ENCODE results near the gene PDLIM1.
A peak's percentile ranks its signal among the peaks of the same experiment; 100 is the strongest.

The PDLIM1 gene

GRCh38 chr10:95266674-95267095 lies 24.1 kb downstream of the PDLIM1 start:
- DNase-seq (ENCODE audit: low read depth), result peak; percentile 89
- TF ChIP-seq CTCF (conservative IDR thresholded peaks at IDR 0.05; ENCODE audit: low read depth, low read length), result no peak
- no peak overlapping the region for H3K4me3 ChIP-seq (ENCODE audit: low read length)

- no peak for DNase-seq (ENCODE audit: low read depth)
- TF ChIP-seq CTCF (conservative IDR thresholded peaks at IDR 0.05; ENCODE audit: low read depth, low read length), result no peak
- no peak overlapping the region for H3K4me3 ChIP-seq (ENCODE audit: low read length)
Observed at GRCh38 chr10:95265572-95265971, 25.2 kb downstream of the PDLIM1 start.

- no peak overlapping the region for H3K4me3 ChIP-seq (ENCODE audit: low read length)
- no peak for TF ChIP-seq CTCF (conservative IDR thresholded peaks at IDR 0.05; ENCODE audit: low read depth, low read length)
- no peak for DNase-seq (ENCODE audit: low read depth)
Observed at GRCh38 chr10:95264227-95265051, 26.4 kb downstream of the PDLIM1 start.

GRCh38 chr10:95263864-95264226 lies 27.0 kb downstream of the PDLIM1 start:
- no peak overlapping the region for H3K4me3 ChIP-seq (ENCODE audit: low read length)
- no peak for DNase-seq (ENCODE audit: low read depth)
- no peak for TF ChIP-seq CTCF (conservative IDR thresholded peaks at IDR 0.05; ENCODE audit: low read depth, low read length)

GRCh38 chr10:95262763-95263518 lies 27.9 kb downstream of the PDLIM1 start:
- no peak for DNase-seq (ENCODE audit: low read depth)
- no peak for TF ChIP-seq CTCF (conservative IDR thresholded peaks at IDR 0.05; ENCODE audit: low read depth, low read length)
- no peak overlapping the region for H3K4me3 ChIP-seq (ENCODE audit: low read length)

GRCh38 chr10:95261926-95262325 lies 28.9 kb downstream of the PDLIM1 start:
- no peak for DNase-seq (ENCODE audit: low read depth)
- TF ChIP-seq CTCF (conservative IDR thresholded peaks at IDR 0.05; ENCODE audit: low read depth, low read length), result no peak
- no peak overlapping the region for H3K4me3 ChIP-seq (ENCODE audit: low read length)

All from retinal pigment epithelial cell (primary cell).